Measurements from ENCODE around the gene PAK6. TPM values are rescaled to one million over a fixed set of nuclear protein-coding genes. Genes with fewer than 3 reads are reported as not detected.

Gene PAK6
- 23.5 TPM for total RNA-seq

GRCh38 chr15:40238532-40239403 is at the start of gene PAK6:
PAK6 (plus strand) TSS chr15:40239063; CDS start chr15:40264786, 25,723 bp downstream.

GRCh38 chr15:40282869-40283614 is 44.2 kb downstream of the PAK6 start, which contains the start of gene ANKRD63:
ANKRD63 (minus strand) TSS chr15:40283064; CDS start chr15:40282586, 478 bp downstream.

GRCh38 chr15:40307421-40308211 is 68.8 kb downstream of the PAK6 start, which contains the start of gene PLCB2:
PLCB2 (minus strand) TSS chr15:40307935; CDS start chr15:40307672, 263 bp downstream.

DNA sequence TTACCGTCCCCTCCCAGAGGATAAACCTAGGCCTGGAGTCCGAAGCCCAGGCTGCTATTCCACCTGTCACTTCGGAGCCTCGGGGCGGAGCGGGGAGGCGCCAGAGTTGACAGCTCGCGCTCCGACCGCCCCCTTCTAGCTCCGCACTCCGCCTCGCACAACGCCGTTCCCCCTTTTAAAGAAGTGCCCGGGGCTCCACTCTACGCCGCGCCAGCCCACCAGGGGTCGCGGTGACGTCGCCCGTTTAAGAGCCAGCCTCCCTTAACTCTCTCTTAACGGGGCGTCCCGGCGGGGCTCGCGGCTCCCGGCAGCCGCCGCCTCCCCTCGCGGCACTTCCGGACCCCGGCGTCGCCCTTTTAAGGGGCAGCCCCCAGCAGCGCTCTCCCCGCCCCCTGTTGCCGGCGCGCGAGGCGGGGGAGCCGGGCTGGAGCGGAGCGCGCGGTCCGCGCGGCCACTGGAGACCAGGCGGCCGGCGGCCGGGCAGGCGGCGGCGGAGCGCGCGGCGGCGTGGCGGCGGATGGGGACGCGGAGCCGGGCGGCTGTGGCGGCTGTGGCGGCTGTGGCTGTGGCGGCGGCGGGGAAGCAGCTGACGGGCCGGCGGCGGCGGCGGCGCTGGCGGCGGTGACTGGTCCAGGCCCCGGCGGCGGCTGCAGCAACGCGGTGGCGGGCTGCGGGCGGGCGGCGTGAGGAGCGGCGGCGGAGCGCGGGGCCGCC is 84.5 kb downstream of the PAK6 start, which contains the start of gene INAFM2:
INAFM2 (plus strand) TSS at position 454 of the 714 bp plus-strand sequence. CDS start 364 bp downstream, outside the sequence.

Other genes with a start within 250 kb of the PAK6 start
- gene SRP14, start 199.9 kb upstream of the PAK6 start, total RNA-seq = 135 TPM
- 3.2 TPM for gene BMF, start 130.2 kb upstream of the PAK6 start, total RNA-seq
- 22.6 TPM for gene BUB1B, start 78.0 kb upstream of the PAK6 start, total RNA-seq
- gene ANKRD63, start 44.0 kb downstream of the PAK6 start, total RNA-seq = 2.3 TPM
- 10.6 TPM for gene PLCB2, start 68.9 kb downstream of the PAK6 start, total RNA-seq
- gene INAFM2, start 84.6 kb downstream of the PAK6 start, total RNA-seq = 10.6 TPM
- gene CCDC9B, start 101.9 kb downstream of the PAK6 start, total RNA-seq = 1.4 TPM
- gene PHGR1, start 112.0 kb downstream of the PAK6 start, total RNA-seq = not detected
- 18.0 TPM for gene DISP2, start 119.2 kb downstream of the PAK6 start, total RNA-seq
- 25.6 TPM for gene KNSTRN, start 143.7 kb downstream of the PAK6 start, total RNA-seq
- 37.1 TPM for gene IVD, start 166.7 kb downstream of the PAK6 start, total RNA-seq
- 7.4 TPM for gene BAHD1, start 201.9 kb downstream of the PAK6 start, total RNA-seq
- 1.8 TPM for gene CHST14, start 231.9 kb downstream of the PAK6 start, total RNA-seq